IMR-90 (cell line): ENCODE results near the gene OR51E2. TPM values are rescaled to one million over a fixed set of nuclear protein-coding genes. Genes with fewer than 3 reads are reported as not detected.
A peak's percentile ranks its signal among the peaks of the same experiment; 100 is the strongest.

Experiments used
- ATAC-seq: fragments of 200-7000 bp; cut with Tn5 transposase; 2 replicates; pipeline ENCODE4 v1.9.1; 2020; ENCODE audit warnings: low read depth, mild to moderate bottlenecking, moderate library complexity
- BruUV-seq: library from RNA; stranded (reverse); fragments of 400-500 nt; replicated peaks from 2 replicates; lab custom pipeline; 2021; lab: Mats Ljungman, UMichigan
- CTCF ChIA-PET: fragments of 300-600 bp; formaldehyde crosslinking; extraction: SDS; loops from one replicate; lab custom pipeline; 2021; ENCODE audit warnings: antibody characterized with exemption; lab: Yijun Ruan, JAX
- POLR2A ChIA-PET: fragments of 300-600 bp; sonication (Branson Sonifier 250); formaldehyde crosslinking; loops from one replicate; lab custom pipeline; 2022; ENCODE audit warnings: antibody characterized with exemption; ENCODE audit not compliant: unreplicated experiment; lab: Charles Lee
- DNase-seq: peaks from one replicate; pipeline ENCODE4 v3.0.0; 2013
- H2AFZ ChIP-seq: replicated peaks from 2 replicates; pipeline ENCODE3; 2013; ENCODE audit warnings: low read length, mild to moderate bottlenecking; ENCODE audit not compliant: poor library complexity
- H2AK5ac ChIP-seq: 2 replicates; pipeline ENCODE4 v1.6.1; 2013; ENCODE audit warnings: low read depth, low read length, inconsistent platforms
- H2AK9ac ChIP-seq: replicated peaks from 2 replicates; pipeline ENCODE3; 2013; ENCODE audit warnings: mild to moderate bottlenecking, low read depth, low read length, moderate library complexity; ENCODE audit not compliant: poor library complexity
- H2BK120ac ChIP-seq: 2 replicates; pipeline ENCODE4 v1.6.1; 2013; ENCODE audit warnings: low read depth, low read length, inconsistent platforms
- H2BK15ac ChIP-seq: 3 replicates; pipeline ENCODE4 v1.6.1; 2013; ENCODE audit warnings: low read depth, low read length, inconsistent platforms
- H2BK20ac ChIP-seq: 2 replicates; pipeline ENCODE4 v1.6.1; 2013; ENCODE audit warnings: low read depth, mild to moderate bottlenecking, inconsistent platforms, low read length, moderate library complexity
- H2BK5ac ChIP-seq: 2 replicates; pipeline ENCODE4 v1.6.1; 2013; ENCODE audit warnings: mild to moderate bottlenecking, low read depth, low read length, inconsistent platforms; ENCODE audit not compliant: poor library complexity, severe bottlenecking
- H3K14ac ChIP-seq: replicated peaks from 2 replicates; pipeline ENCODE4 v1.6.1; 2013; ENCODE audit warnings: low read depth, low read length, inconsistent platforms
- H3K18ac ChIP-seq: 2 replicates; pipeline ENCODE4 v1.6.1; 2013; ENCODE audit warnings: low read depth, low read length, control low read depth
- H3K23ac ChIP-seq: 2 replicates; pipeline ENCODE4 v1.6.1; 2013; ENCODE audit warnings: low read depth, low read length, inconsistent platforms
- H3K27ac ChIP-seq: 2 replicates; pipeline ENCODE4 v1.5.1; 2013; ENCODE audit warnings: mild to moderate bottlenecking, control low read depth, low read length; ENCODE audit not compliant: insufficient read depth
- H3K27me3 ChIP-seq: 2 replicates; pipeline ENCODE4 v1.6.1; 2013; ENCODE audit warnings: low read length; ENCODE audit not compliant: control insufficient read depth, insufficient read depth
- H3K36me3 ChIP-seq: 2 replicates; pipeline ENCODE4 v1.6.1; 2013; ENCODE audit warnings: low read length, mixed read lengths; ENCODE audit not compliant: control insufficient read depth, insufficient read depth
- H3K4ac ChIP-seq: 2 replicates; pipeline ENCODE4 v1.6.1; 2013; ENCODE audit warnings: low read depth, low read length, inconsistent platforms
- H3K4me1 ChIP-seq: 2 replicates; pipeline ENCODE4 v1.6.1; 2013; ENCODE audit warnings: low read length, mixed read lengths; ENCODE audit not compliant: control insufficient read depth, insufficient read depth
- H3K4me2 ChIP-seq: 2 replicates; pipeline ENCODE4 v1.6.1; 2013; ENCODE audit warnings: low read depth, mild to moderate bottlenecking, control low read depth, low read length, moderate library complexity
- H3K4me3 ChIP-seq: 2 replicates; pipeline ENCODE4 v1.5.1; 2013; ENCODE audit warnings: low read depth, mild to moderate bottlenecking, control low read depth, low read length, moderate library complexity; ENCODE audit not compliant: insufficient read depth
- H3K56ac ChIP-seq: 2 replicates; pipeline ENCODE4 v1.6.1; 2013; ENCODE audit warnings: low read length, inconsistent platforms; ENCODE audit not compliant: insufficient read depth; ENCODE audit errors: extremely low read depth
- H3K79me1 ChIP-seq, 2 experiments: 2 replicates each; pipeline ENCODE4 v1.6.1; 2013; ENCODE audit warnings: low read length in 2 of 2, inconsistent platforms in 1 of 2, low read depth in 1 of 2
- H3K9ac ChIP-seq: 2 replicates; pipeline ENCODE4 v1.6.1; 2013; ENCODE audit warnings: low read depth, low read length, control low read depth
- H3K9me1 ChIP-seq: 2 replicates; pipeline ENCODE4 v1.6.1; 2013; ENCODE audit warnings: low read length, inconsistent platforms; ENCODE audit not compliant: insufficient read depth
- H3K9me3 ChIP-seq: 2 replicates; pipeline ENCODE4 v1.6.1; 2013; ENCODE audit warnings: low read length; ENCODE audit not compliant: control insufficient read depth, insufficient read depth
- H4K20me1 ChIP-seq: 2 replicates; pipeline ENCODE4 v1.6.1; 2013; ENCODE audit warnings: low read length, inconsistent platforms; ENCODE audit not compliant: insufficient read depth
- H4K5ac ChIP-seq: 2 replicates; pipeline ENCODE4 v1.6.1; 2013; ENCODE audit warnings: mild to moderate bottlenecking, low read depth, low read length, control low read depth
- H4K8ac ChIP-seq, 2 experiments: 2 replicates each; pipeline ENCODE4 v1.6.1; 2013; ENCODE audit warnings: low read depth in 2 of 2, low read length in 2 of 2, control low read depth in 1 of 2, inconsistent platforms in 1 of 2
- H4K91ac ChIP-seq: 2 replicates; pipeline ENCODE4 v1.6.1; 2013; ENCODE audit warnings: low read depth, low read length, inconsistent platforms; ENCODE audit not compliant: insufficient read depth
- BHLHE40 ChIP-seq: fragments of 150-350 bp; IDR thresholded peaks from 2 replicates; pipeline ENCODE4 v1.6.1; 2016; ENCODE audit warnings: mild to moderate bottlenecking, low read depth, low read length
- CEBPB ChIP-seq: IDR thresholded peaks from 2 replicates; pipeline ENCODE4 v1.6.1; 2012; ENCODE audit warnings: low read depth, low read length, improper control_type of control experiment
- CHD1 ChIP-seq: IDR thresholded peaks from 2 replicates; pipeline ENCODE4 v1.6.1; 2012; ENCODE audit warnings: low read depth, low read length, improper control_type of control experiment
- CTCF ChIP-seq: conservative IDR thresholded peaks from 2 replicates; pipeline ENCODE4 v1.5.1; 2012; ENCODE audit warnings: mild to moderate bottlenecking, low read depth, low read length, improper control_type of control experiment
- ELK1 ChIP-seq: fragments of 150-350 bp; IDR thresholded peaks from 2 replicates; pipeline ENCODE4 v1.6.1; 2016; ENCODE audit warnings: low read depth, mild to moderate bottlenecking, low read length, moderate library complexity, borderline replicate concordance
- FOS ChIP-seq: fragments of 150-350 bp; IDR thresholded peaks from 2 replicates; pipeline ENCODE4 v1.6.1; 2016; ENCODE audit warnings: low read depth, low read length
- MAFK ChIP-seq: IDR thresholded peaks from 2 replicates; pipeline ENCODE4 v1.6.1; 2012; ENCODE audit warnings: low read depth, low read length, improper control_type of control experiment
- MAZ ChIP-seq: IDR thresholded peaks from 2 replicates; pipeline ENCODE4 v1.6.1; 2012; ENCODE audit warnings: low read depth, mild to moderate bottlenecking, low read length, improper control_type of control experiment, moderate library complexity, borderline replicate concordance
- MXI1 ChIP-seq: IDR thresholded peaks from 2 replicates; pipeline ENCODE4 v1.6.1; 2012; ENCODE audit warnings: low read depth, mild to moderate bottlenecking, low read length, moderate library complexity, borderline replicate concordance
- NFE2L2 ChIP-seq: fragments of 150-350 bp; IDR thresholded peaks from 2 replicates; pipeline ENCODE4 v1.6.1; 2016; ENCODE audit warnings: low read depth, mild to moderate bottlenecking, low read length
- POLR2A ChIP-seq: IDR thresholded peaks from 2 replicates; pipeline ENCODE4 v1.6.1; 2012; ENCODE audit warnings: mild to moderate bottlenecking, low read depth, low read length
- RAD21 ChIP-seq: IDR thresholded peaks from 2 replicates; pipeline ENCODE4 v1.6.1; 2012; ENCODE audit warnings: low read length, improper control_type of control experiment
- RCOR1 ChIP-seq: IDR thresholded peaks from 2 replicates; pipeline ENCODE4 v1.6.1; 2012; ENCODE audit warnings: mild to moderate bottlenecking, low read length, improper control_type of control experiment; ENCODE audit not compliant: insufficient replicate concordance
- RFX5 ChIP-seq: IDR thresholded peaks from 2 replicates; pipeline ENCODE4 v1.8.0; 2012; ENCODE audit warnings: low read depth, mild to moderate bottlenecking, low read length, moderate library complexity
- SMC3 ChIP-seq: fragments of 150-350 bp; IDR thresholded peaks from 2 replicates; pipeline ENCODE4 v1.6.1; 2016; ENCODE audit warnings: low read depth, mild to moderate bottlenecking, antibody characterized with exemption, low read length, moderate library complexity
- USF2 ChIP-seq: fragments of 150-350 bp; IDR thresholded peaks from 2 replicates; pipeline ENCODE4 v1.6.1; 2017; ENCODE audit warnings: mild to moderate bottlenecking, antibody characterized with exemption, low read length, low read depth
- WGBS, 2 experiments: methylation state at CpG; one replicate each; pipeline versions ENCODE4 v1.1.5 to v1.1.7; 2013; ENCODE audit warnings: missing lambda C conversion rate in 2 of 2; ENCODE audit not compliant: insufficient read length in 1 of 2; ENCODE audit errors: extremely low coverage in 2 of 2; 5-methylcytosine and 5-hydroxymethylcytosine counted together
- dilution Hi-C: fragments of 300-500 bp; cut with HindIII; formaldehyde crosslinking; loops from one replicate; pipeline ENCODE4 v1.14.3; 2018; ENCODE audit warnings: low sequenced_read_pairs; ENCODE audit not compliant: unreplicated experiment
- in situ Hi-C: fragments of 300-500 bp; cut with MboI; formaldehyde crosslinking; loops from 3 replicates; pipeline ENCODE4 v1.14.3; 2019; ENCODE audit warnings: low sequenced_read_pairs, inconsistent platforms, mixed read lengths
- intact Hi-C: fragments of 100-400 bp; cut with micrococcal nuclease; formaldehyde crosslinking; loops from 2 replicates; pipeline ENCODE4 v1.10.0; 2022
- polyA plus RNA-seq, 3 experiments: library from polyadenylated mRNA; depleted of rRNA; stranded (reverse); fragments of >200 nt; gene quantifications; 2 replicates each; pipeline ENCODE4 v1.2.3, GENCODE V29; 2012; ENCODE audit warnings: low replicate concordance in 1 of 3
- total RNA-seq: library from RNA; depleted of rRNA; stranded (reverse); fragments of >200 nt; gene quantifications from 2 replicates; pipeline ENCODE4 v1.2.3, GENCODE V29; 2012

The OR51E2 gene
- total and polyA plus RNA-seq, 2 of the 4 experiments (the other 2 are of a cell fraction): 0.72 to 1.3 TPM

GRCh38 chr11:4671741-4672140 is 25.9 kb downstream of the OR51E2 start:
- Histone ChIP-seq H3K4ac (peak overlapping the region; percentile 1; the same call in 1 of the 2 replicates), H3K9ac (no peak overlapping the region), H2BK120ac (peak overlapping the region; percentile 90; the same call in 1 of the 2 replicates), H4K91ac (peak overlapping the region; percentile 26), H4K8ac (peak overlapping the region in 1 of 2 experiments; percentile 60; a peak in 1 of 4 replicates), H2AFZ (peak overlapping the region; percentile 72), H3K9me3 (no peaks in the 10 kb centered on the region), H4K20me1 (no peaks in the 10 kb centered on the region), H3K27ac (no peak overlapping the region; the same call in 1 of the 2 replicates), H3K4me3 (no peak overlapping the region), H2AK9ac (no peak overlapping the region), H2AK5ac (peak overlapping the region; percentile 5), H3K14ac (no peak overlapping the region), H3K56ac (no peak overlapping the region), H4K5ac (peak overlapping the region; percentile 90; the same call in 1 of the 2 replicates), H3K27me3 (no peaks in the 10 kb centered on the region), H3K4me2 (no peak overlapping the region), H3K79me1 (no peaks in the 10 kb centered on the region), H3K18ac (peak overlapping the region; percentile 98), H3K36me3 (no peaks in the 10 kb centered on the region), H3K4me1 (peaks cover 9% of the 10 kb centered on the region), H2BK20ac (peak overlapping the region; percentile 91; the same call in 1 of the 2 replicates), H2BK15ac (no peak overlapping the region), H2BK5ac (peak overlapping the region; percentile 11), H3K23ac (no peak overlapping the region), H3K9me1 (no peaks in the 10 kb centered on the region)
- TF ChIP-seq FOS (no peak), NFE2L2 (no peak), BHLHE40 (no peak), RCOR1 (no peak), RFX5 (no peak), ELK1 (no peak), MXI1 (no peak), CHD1 (no peak), USF2 (no peak), SMC3 (no peak), MAFK (no peak), POLR2A (no peak), CTCF (no peak), RAD21 (no peak), CEBPB (no peak), MAZ (no peak)
- WGBS, 2 experiments: no CpG with 5 or more reads among the region's 2 CpGs
- ATAC-seq (no peak), DNase-seq (no peak)
- POLR2A ChIA-PET: no interaction called here
- no TSS peak for BruUV-seq
- intact Hi-C loops: no loop called here
- CTCF ChIA-PET: no interaction called here
- in situ Hi-C loops: no loop called here
- dilution Hi-C loops: no loop called here
